HG03045 (cell line): ENCODE data around the gene TSHZ1.

Experiments used
- ATAC-seq: cut with Tn5 transposase; IDR thresholded peaks from one replicate; pipeline ENCODE4 v1.9.1; 2021; ENCODE audit warnings: mild to moderate bottlenecking, moderate library complexity; ENCODE audit not compliant: unreplicated experiment

TSHZ1 gene

DNA sequence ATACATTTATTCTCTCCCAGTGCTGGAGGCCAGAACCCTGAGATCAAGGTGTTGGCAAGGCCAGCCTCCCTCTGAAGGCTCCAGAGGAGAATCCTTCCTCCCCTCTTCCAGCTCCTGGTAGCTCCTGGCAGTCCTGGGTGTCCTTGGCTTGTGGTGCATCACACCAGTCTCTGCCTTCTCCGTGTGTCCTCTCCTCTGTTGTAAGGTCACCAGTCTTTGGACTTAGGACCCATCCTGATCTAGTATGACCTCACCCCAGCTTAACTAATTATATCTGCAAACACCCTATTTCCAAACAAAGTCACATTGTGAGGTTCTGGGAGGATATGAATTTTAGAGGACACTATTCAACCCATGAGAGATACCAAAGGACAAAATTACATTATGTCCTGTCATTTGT is 31.1 kb downstream of the TSHZ1 start:
- no peak for ATAC-seq

DNA sequence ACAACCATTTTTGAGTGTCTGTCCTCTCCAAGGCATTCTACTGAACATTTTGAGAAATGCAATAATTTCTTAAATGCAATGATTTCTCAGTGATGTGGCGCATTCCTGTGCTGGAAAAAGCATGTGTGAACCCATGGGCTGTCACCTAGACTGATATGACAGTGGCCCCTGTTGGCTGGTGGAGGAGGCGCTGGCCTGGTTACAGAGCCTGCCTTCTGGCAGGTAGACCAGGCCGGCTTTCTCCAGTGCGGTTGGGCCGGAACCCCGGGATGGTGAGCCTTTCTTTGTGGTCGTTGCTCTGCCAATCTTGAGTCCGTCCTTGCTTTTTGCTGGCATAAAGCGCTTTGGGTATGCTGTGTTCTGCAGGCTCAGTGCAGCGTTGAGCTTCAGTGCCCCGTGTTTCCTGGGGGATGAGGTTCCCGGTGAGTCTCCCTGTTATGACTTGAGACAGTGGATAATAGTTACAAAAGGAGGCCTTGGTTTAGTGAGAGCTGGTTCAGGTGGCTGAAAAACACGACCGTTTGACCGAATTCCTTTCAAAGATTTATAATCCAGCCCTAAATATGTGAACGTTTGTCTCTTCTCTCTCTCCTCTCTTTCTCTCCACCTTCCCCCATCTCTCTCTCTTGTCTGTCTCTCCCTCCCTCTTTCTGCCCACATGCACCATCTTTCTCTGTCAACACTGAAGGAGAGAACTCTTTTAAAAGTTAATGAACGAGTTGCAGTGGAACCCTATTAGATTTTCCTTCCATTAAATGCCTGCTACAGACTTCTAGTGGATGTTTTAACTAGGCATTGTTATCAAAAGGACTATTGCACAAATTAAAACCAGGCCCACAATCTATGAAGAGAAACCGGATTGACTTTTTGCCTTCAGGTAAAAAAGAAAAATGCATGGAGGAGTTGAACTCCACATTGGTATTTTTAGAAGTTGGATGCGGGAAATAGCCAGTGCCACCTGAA is 34.0 kb downstream of the TSHZ1 start:
- ATAC-seq = no peak

DNA sequence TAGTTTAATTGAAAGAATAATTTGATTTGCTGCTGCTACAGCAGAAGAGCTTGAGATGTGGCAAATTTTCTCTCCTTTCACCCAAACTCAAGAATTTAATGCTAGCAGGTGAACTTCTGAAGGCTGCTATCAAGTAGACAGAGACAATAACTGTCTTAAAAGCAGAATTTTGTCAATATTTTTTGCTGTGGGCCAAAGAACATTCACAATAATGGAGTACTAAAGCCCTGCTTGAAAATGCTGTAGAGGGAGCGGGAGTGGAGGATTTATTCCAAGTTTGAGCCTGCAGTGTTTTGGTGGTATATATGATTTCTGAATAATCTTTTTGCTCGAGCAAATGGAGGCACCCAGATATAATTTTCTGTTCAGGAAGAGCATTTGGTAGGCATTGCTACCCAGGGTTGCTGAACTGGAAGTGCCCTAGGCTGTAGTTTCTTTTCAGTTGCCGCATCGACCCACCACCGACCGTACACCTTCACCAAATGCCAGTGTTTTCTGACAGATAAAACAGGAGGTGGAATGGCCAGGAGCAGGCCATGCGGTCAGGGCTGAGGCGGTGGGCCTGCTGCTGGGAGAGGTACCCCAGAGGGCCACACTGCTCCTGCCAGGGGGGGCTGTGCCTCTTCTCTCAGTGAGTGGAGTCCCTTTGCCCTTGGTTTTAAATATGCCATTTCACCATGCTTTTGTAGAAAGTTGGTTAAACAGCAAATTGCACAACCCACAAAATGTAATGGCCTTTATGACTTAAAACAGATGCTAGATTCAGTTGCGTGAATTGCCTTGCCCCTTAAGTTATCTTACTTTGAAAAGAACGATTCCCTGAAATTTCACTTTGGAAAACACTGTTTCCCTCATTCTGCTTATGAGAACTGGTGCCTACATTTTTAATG is 36.4 kb downstream of the TSHZ1 start:
- no peak for ATAC-seq

DNA sequence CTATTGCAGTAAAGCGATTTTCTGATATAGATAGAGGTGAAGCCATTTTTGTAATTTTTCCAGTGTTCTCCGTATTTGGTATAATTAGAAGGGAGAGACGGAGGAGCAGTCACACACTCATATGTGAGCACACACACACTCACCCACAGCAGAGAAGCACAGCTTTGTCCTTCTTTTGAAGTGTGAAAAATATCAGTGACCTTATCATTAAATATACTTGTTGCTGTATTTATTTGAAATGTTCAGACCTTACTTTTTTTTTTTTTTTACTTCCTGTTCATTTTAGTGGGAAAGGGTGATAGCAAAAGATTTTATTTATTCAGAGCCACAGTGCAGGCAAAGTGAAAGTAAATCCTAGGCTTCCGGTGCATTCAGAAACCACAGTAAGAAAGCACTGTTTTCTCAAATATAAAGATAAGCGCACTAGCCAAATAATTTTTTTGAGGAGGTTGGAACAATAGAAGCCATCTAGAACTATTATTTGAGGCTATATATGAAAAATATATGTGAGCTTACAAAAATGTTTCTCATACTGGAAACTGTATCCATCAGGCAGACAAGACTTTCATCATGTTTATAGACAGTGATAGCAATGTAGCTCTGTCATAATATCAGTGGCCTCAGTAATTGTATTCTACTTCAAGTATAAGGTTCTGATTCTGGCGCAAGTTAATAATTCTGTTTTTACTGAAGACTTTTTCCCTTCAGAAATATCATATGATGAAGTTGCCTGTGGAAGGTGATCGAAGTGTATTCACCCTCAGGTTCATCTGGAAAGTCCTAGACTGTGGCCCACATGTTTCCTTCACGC is 37.2 kb downstream of the TSHZ1 start:
- ATAC-seq = no peak

DNA sequence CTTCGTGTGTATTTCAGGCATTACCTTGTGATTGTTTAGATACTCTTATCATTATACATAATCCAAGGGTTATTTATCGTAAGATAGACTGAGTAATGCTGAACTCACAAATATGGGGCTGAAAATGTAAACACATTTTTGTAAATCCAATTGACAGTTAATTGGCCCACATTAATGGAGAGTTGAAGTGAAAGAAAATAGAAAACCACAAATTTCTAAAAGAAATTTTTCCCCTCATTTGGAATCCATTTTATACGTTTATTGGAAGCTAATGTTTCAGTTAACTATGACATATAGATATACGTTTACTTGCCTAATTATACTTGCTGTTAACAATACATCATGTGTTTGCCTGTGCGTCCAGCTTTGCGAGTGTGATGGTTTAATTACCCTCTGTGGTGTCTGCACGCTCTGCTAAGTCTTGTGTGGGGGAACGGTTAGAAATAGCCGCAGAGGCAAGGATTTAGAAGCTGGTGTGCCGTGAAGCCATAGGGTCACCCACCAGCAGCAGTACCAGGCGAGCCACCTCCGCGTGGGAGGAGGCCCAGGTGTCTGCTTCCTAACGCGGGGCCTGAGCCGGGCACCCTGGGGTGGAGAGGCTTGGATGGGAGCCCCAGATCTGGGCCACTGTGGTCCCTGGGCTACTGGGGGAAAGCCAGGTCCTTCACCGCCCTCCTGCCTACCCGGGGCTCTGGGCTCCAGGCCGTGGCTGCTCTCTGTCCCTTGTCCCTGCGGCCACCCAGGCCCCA is 38.0 kb downstream of the TSHZ1 start:
- no peak for ATAC-seq

DNA sequence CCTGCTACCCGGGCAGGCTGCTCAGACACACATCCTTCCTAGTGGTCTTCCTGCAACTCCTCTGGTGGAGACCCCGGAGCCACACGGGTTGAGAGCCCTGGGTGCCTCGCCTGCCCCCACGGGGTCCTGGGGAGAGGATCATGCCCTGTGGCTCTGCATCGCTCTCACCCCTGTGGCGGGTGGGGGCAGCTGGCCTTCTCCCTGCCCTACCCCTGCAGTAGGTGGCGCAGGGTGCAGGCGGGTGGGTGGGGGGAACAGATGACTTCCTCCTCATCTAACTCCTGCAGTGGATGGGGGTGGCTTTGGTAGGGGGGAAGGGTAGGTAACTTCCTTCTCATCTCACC is 38.5 kb downstream of the TSHZ1 start:
- ATAC-seq = no peak

DNA sequence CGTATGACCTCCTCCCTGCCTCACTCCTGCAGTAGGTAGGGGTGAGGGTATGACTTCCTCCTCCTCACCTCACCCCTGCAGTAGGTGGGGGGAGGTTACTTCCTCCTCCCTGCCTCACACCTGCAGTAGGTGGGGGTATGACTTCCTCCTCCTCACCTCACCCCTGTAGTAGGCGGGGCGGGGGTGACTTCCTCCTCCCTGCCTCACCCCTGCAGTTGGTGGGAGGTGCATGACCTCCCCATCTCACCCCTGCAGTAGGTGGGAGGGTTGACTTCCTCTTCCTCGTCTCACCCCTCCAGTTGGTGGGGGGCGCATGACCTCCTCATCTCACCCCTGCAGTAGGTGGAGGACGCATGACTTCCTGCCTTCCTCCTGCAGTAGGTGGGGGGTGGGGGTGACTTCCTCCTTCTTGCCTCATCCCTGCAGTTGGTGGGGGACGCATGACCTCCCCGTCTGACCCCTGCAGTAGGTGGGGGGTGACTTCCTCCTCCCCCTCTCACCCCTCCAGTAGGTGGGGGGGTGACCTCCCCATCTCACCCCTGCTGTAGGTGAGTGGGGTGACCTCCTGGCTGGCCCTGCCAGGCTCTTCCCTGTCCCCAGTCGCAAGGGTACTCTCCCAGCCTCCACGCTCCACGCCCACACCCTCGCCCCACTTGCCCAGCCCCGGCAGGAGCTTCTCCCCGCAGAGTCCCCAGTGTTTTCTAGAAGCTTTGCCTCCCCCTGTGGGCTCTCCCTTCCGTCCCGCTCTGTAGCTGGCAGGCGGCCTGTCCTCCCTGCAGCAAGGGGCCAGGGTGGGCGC is 39.3 kb downstream of the TSHZ1 start:
- ATAC-seq = no peak

DNA sequence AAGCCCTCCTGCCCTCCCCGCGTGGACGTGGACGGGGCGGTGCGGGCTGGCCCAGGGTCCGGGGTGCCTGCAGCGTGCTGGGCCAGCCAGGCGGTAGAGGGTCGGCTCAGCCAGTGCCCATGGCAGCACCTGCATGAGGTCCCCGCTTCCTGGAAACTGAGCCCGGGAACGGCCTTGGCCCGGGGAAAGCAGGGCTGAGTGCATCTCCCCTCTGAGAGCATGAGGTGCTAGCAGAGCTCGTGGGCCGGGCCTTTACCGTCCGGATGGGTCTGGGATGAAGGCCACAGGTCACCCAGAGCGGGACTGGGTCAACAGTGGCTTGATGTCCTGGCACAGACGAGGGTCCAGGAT is 39.8 kb downstream of the TSHZ1 start:
- no peak for ATAC-seq

DNA sequence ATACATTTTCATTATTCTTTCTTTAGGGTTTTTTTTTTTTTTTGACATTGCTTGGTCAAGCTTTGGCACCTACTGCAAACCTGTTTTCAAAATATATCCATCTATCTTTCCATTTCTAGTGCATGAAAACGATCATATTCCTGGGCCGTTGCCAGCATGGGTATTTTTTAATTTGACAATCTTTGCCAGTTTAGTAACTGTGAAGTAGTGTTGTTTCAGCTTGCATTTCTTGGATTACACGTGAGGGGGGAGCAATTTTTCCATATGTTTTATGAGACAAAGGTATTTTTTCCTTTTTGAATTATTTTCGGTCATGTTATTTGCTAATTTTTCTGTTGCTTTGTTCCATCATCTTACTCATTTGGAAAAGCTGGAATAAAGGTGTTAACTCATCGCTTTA is 40.9 kb downstream of the TSHZ1 start:
- no peak for ATAC-seq

DNA sequence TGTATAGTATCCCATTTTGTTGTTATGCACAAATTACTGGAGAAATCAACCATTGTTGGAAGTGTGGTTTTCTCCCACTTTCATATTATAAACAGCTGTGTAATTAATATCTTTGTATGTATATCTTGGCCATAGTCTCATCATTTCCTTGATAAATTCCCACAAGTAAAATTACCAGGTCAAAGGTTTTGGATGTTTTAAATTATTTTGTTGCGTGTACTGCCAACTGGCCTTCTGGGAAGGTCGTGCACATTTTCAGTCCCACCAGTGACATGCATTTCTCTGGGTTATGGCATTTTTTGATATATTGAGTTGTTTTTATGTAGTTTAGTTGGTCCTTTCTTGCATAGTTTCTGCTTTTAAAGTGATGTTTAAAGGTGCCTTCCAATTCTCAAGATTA is 41.5 kb downstream of the TSHZ1 start:
- ATAC-seq = no peak

DNA sequence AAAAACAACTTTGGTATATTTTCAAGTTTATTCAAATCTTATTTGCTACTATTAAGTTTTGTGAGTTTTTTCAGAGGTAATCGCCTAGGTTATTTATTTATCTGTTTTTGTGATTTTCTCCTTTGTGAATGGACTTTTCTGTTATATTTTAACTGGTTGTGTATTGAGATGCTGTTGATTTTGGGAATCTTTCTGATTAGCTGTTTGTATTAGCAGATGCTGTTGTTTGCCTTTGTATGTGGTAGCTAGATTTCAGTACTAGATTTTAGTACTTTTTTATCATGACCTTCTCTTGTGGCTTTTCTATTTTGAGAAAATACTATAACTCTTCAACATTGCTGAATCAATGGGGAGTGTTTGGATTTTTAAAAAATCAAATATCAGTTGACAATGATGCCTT is 42.4 kb downstream of the TSHZ1 start:
- ATAC-seq = no peak

DNA sequence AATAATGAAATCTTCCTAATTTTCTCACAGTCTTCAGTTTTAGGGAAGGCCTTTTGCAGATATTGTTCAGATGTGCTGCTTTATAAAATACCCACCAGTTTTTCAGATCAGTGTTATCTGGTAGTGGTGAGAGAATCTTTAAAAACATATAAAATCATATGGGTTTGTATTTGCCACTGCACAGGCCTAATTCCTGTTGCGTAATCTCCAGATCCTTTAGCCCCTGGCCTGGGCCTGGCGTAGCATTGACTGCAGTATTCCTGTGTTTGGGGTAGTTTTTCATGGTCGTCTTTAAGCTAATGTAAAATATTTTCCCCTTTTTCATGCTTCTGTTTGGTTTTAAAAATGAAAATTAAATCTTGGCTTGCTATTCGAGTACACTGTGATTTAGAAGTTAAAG is 43.2 kb downstream of the TSHZ1 start:
- no peak for ATAC-seq

DNA sequence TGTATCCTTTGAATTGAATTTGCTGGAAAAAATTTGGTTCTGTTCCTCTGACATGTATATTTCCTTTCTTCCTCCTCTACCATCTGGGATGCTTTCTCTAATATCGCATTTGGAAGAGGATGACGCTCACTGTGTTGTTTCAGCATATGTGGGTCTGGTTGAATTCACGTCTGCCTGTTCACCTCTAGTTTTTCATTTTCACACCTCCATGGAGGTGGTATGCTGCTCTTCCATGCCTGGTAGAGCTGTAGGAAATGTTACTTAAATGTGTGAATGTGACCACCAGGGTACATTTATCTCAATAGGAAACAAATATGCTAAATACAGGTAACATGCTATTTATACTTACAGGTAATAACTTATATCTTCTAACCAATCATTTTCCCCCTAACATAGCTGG is 44.5 kb downstream of the TSHZ1 start:
- no peak for ATAC-seq

DNA sequence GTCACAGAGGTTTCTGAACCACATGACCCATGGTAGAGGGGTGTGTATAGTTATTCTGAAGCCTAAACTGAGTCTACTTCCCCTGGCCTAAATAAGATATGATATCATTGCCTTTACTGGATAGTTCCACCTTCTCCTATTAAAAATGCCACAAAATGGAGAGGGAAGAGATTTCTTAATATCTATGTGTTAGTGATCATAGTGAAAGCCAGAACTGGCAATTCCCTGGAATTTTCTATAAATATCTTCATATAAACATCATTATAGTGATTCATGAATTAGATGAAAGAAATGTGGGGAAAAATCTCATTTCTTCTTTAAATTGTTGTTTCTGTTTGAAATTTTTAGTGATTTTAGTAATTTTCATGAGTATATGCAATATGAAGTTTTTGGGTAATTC is 45.8 kb downstream of the TSHZ1 start:
- no peak for ATAC-seq

DNA sequence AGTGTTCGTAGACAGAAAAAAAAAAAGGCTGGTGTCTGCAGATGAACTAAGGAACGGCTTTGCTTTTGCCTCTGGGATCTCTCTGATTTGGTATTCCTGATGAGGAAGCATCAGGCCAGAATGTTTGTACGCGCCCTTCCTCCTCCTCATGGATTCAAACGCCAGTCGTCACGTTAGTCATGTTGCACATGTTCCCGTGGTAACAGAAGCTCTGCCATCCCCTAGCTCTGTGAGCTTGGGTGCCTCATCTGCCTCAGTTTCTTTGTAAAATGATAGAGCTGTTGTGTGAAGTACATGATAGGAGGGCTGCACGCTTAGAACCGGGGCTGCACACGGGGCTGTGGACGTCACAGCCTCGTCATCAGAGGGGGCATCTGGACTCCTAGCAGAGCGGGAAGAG is 47.0 kb downstream of the TSHZ1 start:
- ATAC-seq = no peak

DNA sequence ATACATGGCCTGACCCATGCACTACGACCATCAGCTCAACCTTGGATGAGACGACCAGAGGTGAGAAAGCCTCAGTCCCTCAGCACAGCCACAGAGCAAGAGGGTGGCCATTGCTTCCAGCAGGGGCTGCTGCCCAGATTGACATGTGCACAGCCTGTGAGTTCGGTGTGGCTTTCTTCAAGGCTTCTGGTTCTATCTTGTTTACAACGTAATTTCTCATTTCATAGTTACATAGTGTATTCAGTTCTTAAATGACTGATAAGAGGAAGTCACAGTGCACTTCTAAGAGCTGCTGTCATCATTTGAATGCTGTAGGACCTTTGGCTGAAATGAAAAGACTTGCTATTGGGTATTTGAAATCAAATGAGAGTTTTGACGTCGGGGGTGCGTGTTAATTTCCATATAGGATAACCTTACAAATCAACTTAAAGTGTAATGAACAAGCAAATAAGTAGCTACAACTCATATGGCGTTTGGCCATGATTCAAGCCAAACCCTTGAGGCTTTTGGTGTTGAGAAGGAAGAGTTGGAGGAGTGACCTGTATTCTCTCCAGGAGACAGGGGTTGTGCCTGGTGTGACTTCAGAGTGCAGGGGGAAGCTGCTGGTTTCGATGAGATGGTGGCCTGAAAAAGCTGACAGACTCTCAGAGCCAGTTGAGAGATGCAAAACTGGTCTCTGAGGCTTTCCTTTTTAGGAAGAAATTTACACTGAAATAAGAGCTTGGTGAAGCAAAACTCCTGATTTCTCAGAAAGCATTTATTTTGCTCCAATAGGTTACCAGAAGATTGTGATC is 51.0 kb downstream of the TSHZ1 start:
- ATAC-seq = peak; percentile 87

DNA sequence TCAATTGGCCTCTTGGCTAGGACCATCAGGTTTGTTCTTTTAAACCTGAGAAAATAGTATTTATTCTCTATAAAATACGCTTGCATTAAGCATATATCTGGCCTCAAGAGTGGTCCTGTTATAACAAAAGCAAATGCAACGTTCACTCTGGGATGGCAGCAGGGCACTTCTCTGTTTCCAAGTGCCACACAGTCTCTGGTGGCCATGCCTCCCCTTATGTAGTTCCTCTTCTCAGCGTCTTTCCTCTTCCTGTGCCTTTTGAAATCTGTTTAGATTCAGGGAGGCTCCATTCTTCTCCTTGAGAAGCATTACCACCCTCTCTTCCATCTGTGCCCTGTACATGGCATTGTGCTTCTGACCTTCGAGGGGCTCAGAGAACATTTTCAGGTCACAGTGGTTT is 51.9 kb downstream of the TSHZ1 start:
- ATAC-seq = no peak

DNA sequence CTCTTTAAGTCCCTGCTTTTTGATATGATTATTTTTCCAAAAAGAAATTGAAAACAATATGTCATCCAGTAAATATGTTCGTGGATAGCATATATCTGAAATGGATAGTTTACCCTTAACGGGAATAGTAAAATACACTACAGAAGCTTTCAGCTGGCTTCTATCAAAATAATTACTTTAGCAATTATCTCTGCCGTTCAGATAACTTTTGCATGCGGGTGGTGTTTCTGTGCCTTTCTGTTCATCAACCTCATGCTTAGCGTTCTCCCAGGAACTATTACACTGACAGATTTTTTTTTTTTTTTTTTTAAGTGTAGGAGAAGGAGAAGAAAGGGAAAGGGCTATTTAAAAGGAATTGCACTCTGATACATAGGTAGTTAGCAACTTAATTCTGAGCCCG is 53.6 kb downstream of the TSHZ1 start:
- ATAC-seq = no peak
